Germinal center (tissue), 1 donor: ENCODE measurements around the gene TCF25.
"Not testable (repeated sequence)": the region's sequence is repeated elsewhere in the genome, so short reads cannot be mapped to it uniquely, and the experiment has no call there.

Source experiments
- DNase-seq: peaks from one replicate; pipeline ENCODE4 v3.0.0; 2012; ENCODE audit warnings: mixed read lengths, low spot score

TCF25 gene

GRCh38 chr16:89873109-89873971 lies at the start of gene TCF25:
Gene TCF25, plus strand, starts transcription at chr16:89873592. Its CDS starts 76 bp downstream, at chr16:89873668.
- DNase-seq, result peak; percentile 94

GRCh38 chr16:89823824-89824148 lies 49.6 kb upstream of the TCF25 start:
- DNase-seq, result not testable (repeated sequence)

- DNase-seq, result no peak
Observed at GRCh38 chr16:89826531-89827382, 46.6 kb upstream of the TCF25 start.

- DNase-seq, result no peak
Observed at GRCh38 chr16:89827383-89828198, 45.8 kb upstream of the TCF25 start.

GRCh38 chr16:89828199-89828869 lies 45.1 kb upstream of the TCF25 start, which contains the start of gene SPIRE2:
Gene SPIRE2, plus strand, starts transcription at chr16:89828475. Its CDS starts 76 bp downstream, at chr16:89828551.
- DNase-seq, result peak; percentile 61

- DNase-seq, result no peak
Observed at GRCh38 chr16:89828870-89829629, 44.3 kb upstream of the TCF25 start.

GRCh38 chr16:89829630-89830437 lies 43.6 kb upstream of the TCF25 start:
- no peak for DNase-seq

- no peak for DNase-seq
Observed at GRCh38 chr16:89831810-89832328, 41.5 kb upstream of the TCF25 start.

- DNase-seq, result not testable (repeated sequence)
Observed at GRCh38 chr16:89833664-89834363, 39.6 kb upstream of the TCF25 start.

- not testable (repeated sequence) for DNase-seq
Observed at GRCh38 chr16:89834813-89835363, 38.5 kb upstream of the TCF25 start.

GRCh38 chr16:89836484-89836883 lies 36.9 kb upstream of the TCF25 start:
- not testable (repeated sequence) for DNase-seq

- no peak for DNase-seq
Observed at GRCh38 chr16:89837014-89837546, 36.3 kb upstream of the TCF25 start.

GRCh38 chr16:89841275-89841674 lies 32.1 kb upstream of the TCF25 start:
- DNase-seq, result no peak

GRCh38 chr16:89842471-89843408 lies 30.7 kb upstream of the TCF25 start:
- DNase-seq, result no peak

- DNase-seq, result no peak
Observed at GRCh38 chr16:89843409-89844350, 29.7 kb upstream of the TCF25 start.

- DNase-seq, result no peak
Observed at GRCh38 chr16:89844739-89845339, 28.6 kb upstream of the TCF25 start.
